Activated gamma-delta T cell (primary cell): Measurements from ENCODE around the gene PRKAG1.
A peak's percentile ranks its signal among the peaks of the same experiment; 100 is the strongest.
"Not testable (repeated sequence)": the region's sequence is repeated elsewhere in the genome, so short reads cannot be mapped to it uniquely, and the experiment has no call there.

ENCODE experiments used
- DNase-seq: peaks from one replicate; lab custom pipeline; 2025; lab: John Stamatoyannopoulos, UW
- total RNA-seq, 2 donors: gene quantifications; one replicate each; lab custom pipeline; 2026; lab: John Stamatoyannopoulos, UW

The PRKAG1 gene
- 6.6 to 8.9 reads per million in 2 donors for total RNA-seq

- DNase-seq = peak; percentile 96
These were observed at the start of gene PRKAG1 for GRCh38 chr12:49018261-49019119. Gene PRKAG1, minus strand, starts transcription at chr12:49018776. Its CDS starts 36 bp downstream, at chr12:49018740.

DNA sequence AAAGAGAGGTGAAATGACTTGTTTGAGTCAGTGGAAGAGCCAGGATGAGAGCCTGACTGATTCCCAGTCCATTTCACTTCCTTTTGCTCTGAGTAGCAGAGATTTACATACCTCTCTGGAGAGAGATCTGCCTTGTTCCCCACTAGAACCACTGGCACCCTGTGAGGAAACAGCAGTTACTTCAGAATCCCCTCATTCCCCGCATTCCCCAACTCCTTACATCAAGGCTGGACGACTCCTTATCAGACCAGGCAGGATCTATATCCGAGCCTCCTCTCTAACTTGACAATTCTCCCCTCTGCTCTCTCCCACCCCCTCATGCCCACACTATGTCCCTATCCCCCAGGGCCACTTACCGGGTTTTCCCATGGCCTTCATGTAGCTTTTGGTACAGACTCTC, 47.5 kb upstream of the PRKAG1 start:
- DNase-seq = no peak

DNA sequence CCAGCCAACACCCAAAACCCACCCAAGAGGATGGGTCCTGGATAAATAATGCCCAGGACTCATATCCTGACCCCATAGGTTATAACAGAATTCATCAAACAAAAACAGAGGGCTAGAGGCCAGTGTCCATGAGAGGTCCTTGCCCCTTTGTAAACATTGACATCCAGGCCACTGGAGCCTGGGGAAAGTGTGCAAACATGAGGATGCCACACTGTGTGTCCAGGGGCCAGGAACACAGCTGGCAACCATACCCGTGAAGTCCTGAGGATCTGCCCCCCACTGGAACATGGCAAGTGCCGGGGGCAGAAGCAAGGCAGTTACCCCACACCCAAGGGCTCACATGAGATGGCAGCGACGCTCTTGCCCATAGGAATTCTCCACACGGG, 46.2 kb upstream of the PRKAG1 start:
- no peak for DNase-seq

GRCh38 chr12:49061916-49062315, 43.3 kb upstream of the PRKAG1 start:
- DNase-seq = not testable (repeated sequence)

GRCh38 chr12:49061157-49061650, 42.6 kb upstream of the PRKAG1 start:
- DNase-seq = no peak

DNA sequence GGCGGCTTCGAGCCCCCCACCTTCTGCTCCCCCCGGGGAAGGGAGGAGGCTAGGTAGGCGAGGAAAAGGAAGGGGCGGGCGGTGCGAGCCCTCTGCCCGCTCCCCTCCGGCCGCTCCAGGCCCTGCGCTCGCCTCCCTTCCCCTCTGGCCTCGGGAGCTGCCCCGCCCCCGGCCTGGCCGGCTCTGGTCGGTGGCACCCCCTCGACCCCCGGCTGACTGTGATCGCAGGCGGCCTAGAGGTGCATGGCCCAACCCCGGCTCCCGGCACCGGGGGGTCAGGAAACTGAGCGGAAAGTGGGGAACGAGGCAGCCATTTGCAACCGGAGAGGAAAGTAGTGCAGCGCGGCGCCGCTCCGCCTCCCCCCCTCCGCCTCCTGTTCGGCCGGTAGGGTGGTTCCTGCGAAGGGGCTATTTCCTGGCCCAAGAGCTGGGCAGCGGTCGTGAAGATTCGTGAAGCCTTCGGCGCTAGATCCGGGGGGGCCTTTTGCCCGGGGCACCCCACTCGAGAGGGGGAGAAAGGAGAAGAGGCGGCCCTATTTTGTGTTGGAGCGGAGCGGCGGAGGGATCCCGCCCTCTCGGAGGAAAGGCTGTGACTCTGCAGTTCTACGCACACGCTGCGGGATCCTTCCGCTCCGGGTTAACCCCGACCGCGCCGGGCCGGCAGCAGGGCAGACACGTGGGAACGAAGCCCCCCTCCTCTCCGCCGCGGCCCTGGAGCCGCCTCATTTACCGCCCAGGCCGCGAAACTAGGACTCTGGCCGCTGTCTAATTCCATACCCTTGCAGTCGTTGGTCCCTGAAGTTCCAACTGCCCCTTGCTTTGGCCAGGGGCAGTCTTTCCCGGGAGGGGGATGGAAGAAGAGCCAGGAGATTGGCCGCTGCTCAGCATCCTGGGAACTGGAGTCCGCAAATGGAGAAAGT, 41.9 kb upstream of the PRKAG1 start, which contains the start of gene KMT2D:
KMT2D (minus strand) TSS at position 558 of the 920 bp plus-strand sequence. CDS start 5,470 bp downstream, outside the sequence.
- peak; percentile 75 for DNase-seq

- DNase-seq = no peak
These were observed 41.0 kb upstream of the PRKAG1 start for GRCh38 chr12:49059299-49060171.

- DNase-seq = no peak
These were observed 40.4 kb upstream of the PRKAG1 start for GRCh38 chr12:49059045-49059298.

GRCh38 chr12:49058366-49059044, 39.9 kb upstream of the PRKAG1 start:
- no peak for DNase-seq

- no peak for DNase-seq
These were observed 39.3 kb upstream of the PRKAG1 start for GRCh38 chr12:49057888-49058287.

- no peak for DNase-seq
These were observed 37.6 kb upstream of the PRKAG1 start for GRCh38 chr12:49055978-49056754.

GRCh38 chr12:49055092-49055491, 36.5 kb upstream of the PRKAG1 start:
- no peak for DNase-seq

DNA sequence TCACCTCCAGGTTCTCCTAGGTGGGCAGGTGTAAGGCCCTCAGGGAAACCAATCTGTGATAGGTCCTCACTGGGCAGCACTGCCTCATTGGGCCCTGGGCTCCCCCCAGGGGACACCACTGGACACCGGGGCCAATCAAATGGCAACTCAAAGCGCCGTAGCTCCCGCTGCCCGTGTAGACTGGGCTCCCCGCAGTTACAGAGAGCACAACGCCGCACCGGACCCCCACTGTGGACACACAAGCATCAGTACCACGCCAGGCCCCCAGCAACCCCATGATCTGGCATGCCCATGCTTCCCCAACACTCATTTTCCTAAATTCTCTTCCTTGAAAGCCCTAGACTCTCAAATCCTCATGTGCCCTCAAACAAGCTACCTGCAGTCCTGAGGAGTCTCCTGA, 35.9 kb upstream of the PRKAG1 start:
- DNase-seq = no peak

- no peak for DNase-seq
These were observed 35.5 kb upstream of the PRKAG1 start for GRCh38 chr12:49054096-49054495.

GRCh38 chr12:49052451-49053208, 34.1 kb upstream of the PRKAG1 start:
- no peak for DNase-seq

GRCh38 chr12:49051777-49052438, 33.3 kb upstream of the PRKAG1 start:
- DNase-seq = no peak

GRCh38 chr12:49051373-49051764, 32.8 kb upstream of the PRKAG1 start:
- DNase-seq = no peak

GRCh38 chr12:49050507-49051372, 32.2 kb upstream of the PRKAG1 start:
- no peak for DNase-seq
